Measurements from ENCODE around the gene ZNF785. TPM values are rescaled to one million over a fixed set of nuclear protein-coding genes. Genes with fewer than 3 reads are reported as not detected.

The ZNF785 gene
- polyA plus RNA-seq, 1 donor (not counting 4 experiments of a cell fraction or from before 2014, with no cell fraction given): 3.4 TPM

DNA sequence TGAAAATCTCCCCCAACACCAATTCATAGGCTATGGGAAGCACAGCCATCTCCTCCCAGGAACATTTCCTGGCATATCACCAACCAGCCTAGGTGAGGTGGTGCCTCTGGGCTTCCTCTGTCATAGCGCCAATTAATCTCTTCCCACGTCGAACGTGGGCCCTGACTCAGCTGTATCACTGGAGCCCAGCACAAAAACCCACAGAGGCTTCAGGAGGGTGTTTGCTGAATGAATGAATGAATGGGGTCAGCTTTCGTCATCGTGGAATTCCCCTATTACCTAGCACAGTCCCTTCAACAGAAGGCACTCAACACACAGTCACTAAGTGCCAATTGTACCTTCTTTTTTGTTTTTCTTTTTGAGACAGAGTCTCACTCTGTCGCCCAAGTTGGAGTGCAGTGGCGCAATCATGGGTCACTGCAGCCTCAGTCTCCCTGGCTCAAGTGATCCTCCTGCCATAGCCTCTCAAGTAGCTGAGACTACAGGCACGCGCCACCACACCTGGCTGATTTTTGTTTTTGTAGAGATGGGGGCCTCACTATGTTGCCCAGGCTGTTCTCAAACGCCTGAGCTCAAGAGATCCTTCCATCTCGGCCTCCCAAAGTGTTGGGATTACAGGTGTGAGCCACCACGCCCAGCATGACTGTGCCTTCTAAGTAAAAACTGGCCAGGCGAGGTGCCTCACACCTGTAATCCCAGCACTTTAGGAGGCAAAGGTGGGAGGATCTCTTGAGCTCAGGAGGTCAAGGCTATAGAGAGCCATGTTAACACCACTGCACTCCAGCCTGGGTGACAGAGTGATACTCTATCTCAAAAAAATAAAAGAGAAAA is 18.1 kb downstream of the ZNF785 start:
- H3K9ac ChIP-seq (ENCODE audit: control insufficient read depth, extremely low read depth, insufficient read depth, low read length): peak overlapping the region; percentile 67

DNA sequence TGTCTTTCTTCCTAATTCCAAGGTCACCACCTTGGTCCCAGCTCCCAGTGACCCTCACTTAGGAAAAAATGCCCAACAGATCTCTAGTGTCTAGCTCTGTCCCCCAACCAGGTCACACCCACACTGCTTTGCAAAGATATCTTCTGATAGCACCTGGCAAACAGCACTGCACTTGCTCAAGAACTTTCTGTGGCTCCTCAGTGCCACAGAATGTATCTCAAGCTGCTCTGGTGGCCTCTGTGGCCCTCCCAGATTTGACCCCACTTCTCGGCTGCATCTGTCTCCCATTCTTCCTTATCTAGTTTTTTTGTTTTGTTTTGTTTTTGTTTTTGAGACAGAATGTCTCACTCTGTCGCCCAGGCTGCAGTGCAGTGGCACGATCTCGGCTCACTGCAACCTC is 19.0 kb downstream of the ZNF785 start:
- H4K20me1 ChIP-seq (ENCODE audit: control insufficient read depth, extremely low read depth, insufficient read depth, low read length): no peaks in the 10 kb centered on the region
- DNase-seq (ENCODE audit: low read depth, low spot score) (no peak), FAIRE-seq (no peak)
- no peak overlapping the region for H3K4me2 ChIP-seq (ENCODE audit: control insufficient read depth, extremely low read depth, insufficient read depth, low read depth, low read length)
- H3K9me3 ChIP-seq (ENCODE audit: control insufficient read depth, low read depth, low read length): no peaks in the 10 kb centered on the region
- peaks cover 24% of the 10 kb centered on the region for H3K4me1 ChIP-seq (ENCODE audit: control insufficient read depth, extremely low read depth, insufficient read depth, low read length)
- H3K4me3 ChIP-seq (ENCODE audit: control insufficient read depth in 2 of 3, extremely low read depth in 1 of 3, insufficient read depth in 2 of 3, low read depth in 1 of 3, low read length in 3 of 3): no peak overlapping the region
- TF ChIP-seq, protein P1, sequence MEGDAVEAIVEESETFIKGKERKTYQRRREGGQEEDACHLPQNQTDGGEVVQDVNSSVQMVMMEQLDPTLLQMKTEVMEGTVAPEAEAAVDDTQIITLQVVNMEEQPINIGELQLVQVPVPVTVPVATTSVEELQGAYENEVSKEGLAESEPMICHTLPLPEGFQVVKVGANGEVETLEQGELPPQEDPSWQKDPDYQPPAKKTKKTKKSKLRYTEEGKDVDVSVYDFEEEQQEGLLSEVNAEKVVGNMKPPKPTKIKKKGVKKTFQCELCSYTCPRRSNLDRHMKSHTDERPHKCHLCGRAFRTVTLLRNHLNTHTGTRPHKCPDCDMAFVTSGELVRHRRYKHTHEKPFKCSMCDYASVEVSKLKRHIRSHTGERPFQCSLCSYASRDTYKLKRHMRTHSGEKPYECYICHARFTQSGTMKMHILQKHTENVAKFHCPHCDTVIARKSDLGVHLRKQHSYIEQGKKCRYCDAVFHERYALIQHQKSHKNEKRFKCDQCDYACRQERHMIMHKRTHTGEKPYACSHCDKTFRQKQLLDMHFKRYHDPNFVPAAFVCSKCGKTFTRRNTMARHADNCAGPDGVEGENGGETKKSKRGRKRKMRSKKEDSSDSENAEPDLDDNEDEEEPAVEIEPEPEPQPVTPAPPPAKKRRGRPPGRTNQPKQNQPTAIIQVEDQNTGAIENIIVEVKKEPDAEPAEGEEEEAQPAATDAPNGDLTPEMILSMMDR (optimal IDR thresholded peaks at IDR 0.05 in 1 of 3, IDR thresholded peaks at IDR 0.05 in 1 of 3, conservative IDR thresholded peaks at IDR 0.05 in 1 of 3; ENCODE audit: extremely low read depth in 1 of 3, insufficient read depth in 2 of 3, low read length in 3 of 3): no peak
- TF ChIP-seq EZH2 (IDR thresholded peaks at IDR 0.05; ENCODE audit: low read length): no peak
- no peak overlapping the region for H3K9ac ChIP-seq (ENCODE audit: control insufficient read depth, extremely low read depth, insufficient read depth, low read length)
- no peaks in the 10 kb centered on the region for H3K36me3 ChIP-seq (ENCODE audit: control insufficient read depth in 2 of 2, extremely low read depth in 1 of 2, insufficient read depth in 2 of 2, low read length in 2 of 2)
- no peaks in the 10 kb centered on the region for H3K79me2 ChIP-seq (ENCODE audit: control insufficient read depth, insufficient read depth, low read length)
- H3K27me3 ChIP-seq (ENCODE audit: control insufficient read depth, extremely low read depth, insufficient read depth, low read length): no peaks in the 10 kb centered on the region
- H2AFZ ChIP-seq (ENCODE audit: control insufficient read depth, low read length): no peak overlapping the region
- H3K9me1 ChIP-seq (ENCODE audit: control insufficient read depth, extremely low read depth, insufficient read depth, low read length): no peaks in the 10 kb centered on the region
- dilution Hi-C loops (cut with MboI; ENCODE audit: extremely low pct_ligation_motif_present, low sequenced_read_pairs): no loop called here
- no peak overlapping the region for H3K27ac ChIP-seq (ENCODE audit: control insufficient read depth, insufficient read depth, low read length)

More for the DNA sequence above, 18.1 kb downstream of the ZNF785 start:
- H3K27me3 ChIP-seq (ENCODE audit: control insufficient read depth, extremely low read depth, insufficient read depth, low read length): no peaks in the 10 kb centered on the region
- H4K20me1 ChIP-seq (ENCODE audit: control insufficient read depth, extremely low read depth, insufficient read depth, low read length): no peaks in the 10 kb centered on the region
- H3K4me2 ChIP-seq (ENCODE audit: control insufficient read depth, extremely low read depth, insufficient read depth, low read depth, low read length): peak overlapping the region; percentile 52
- no peaks in the 10 kb centered on the region for H3K9me1 ChIP-seq (ENCODE audit: control insufficient read depth, extremely low read depth, insufficient read depth, low read length)
- no peak for TF ChIP-seq EZH2 (IDR thresholded peaks at IDR 0.05; ENCODE audit: low read length)
- TF ChIP-seq, protein P1 (optimal IDR thresholded peaks at IDR 0.05 in 1 of 3, IDR thresholded peaks at IDR 0.05 in 1 of 3, conservative IDR thresholded peaks at IDR 0.05 in 1 of 3; ENCODE audit: extremely low read depth in 1 of 3, insufficient read depth in 2 of 3, low read length in 3 of 3): no peak
- no peaks in the 10 kb centered on the region for H3K36me3 ChIP-seq (ENCODE audit: control insufficient read depth in 2 of 2, extremely low read depth in 1 of 2, insufficient read depth in 2 of 2, low read length in 2 of 2)
- peaks cover 24% of the 10 kb centered on the region for H3K4me1 ChIP-seq (ENCODE audit: control insufficient read depth, extremely low read depth, insufficient read depth, low read length)
- dilution Hi-C loops (cut with MboI; ENCODE audit: extremely low pct_ligation_motif_present, low sequenced_read_pairs): no loop called here
- FAIRE-seq (no peak), DNase-seq (ENCODE audit: low read depth, low spot score) (no peak)
- no peak overlapping the region for H3K4me3 ChIP-seq (ENCODE audit: control insufficient read depth in 2 of 3, extremely low read depth in 1 of 3, insufficient read depth in 2 of 3, low read depth in 1 of 3, low read length in 3 of 3)
- no peaks in the 10 kb centered on the region for H3K9me3 ChIP-seq (ENCODE audit: control insufficient read depth, low read depth, low read length)
- no peaks in the 10 kb centered on the region for H3K79me2 ChIP-seq (ENCODE audit: control insufficient read depth, insufficient read depth, low read length)
- H2AFZ ChIP-seq (ENCODE audit: control insufficient read depth, low read length): no peak overlapping the region
- H3K27ac ChIP-seq (ENCODE audit: control insufficient read depth, insufficient read depth, low read length): peak overlapping the region; percentile 91
